Caki2 (cell line): Measurements from ENCODE around the gene HNRNPDL. TPM values are rescaled to one million over a fixed set of nuclear protein-coding genes. Genes with fewer than 3 reads are reported as not detected.
"Not testable (repeated sequence)": the region's sequence is repeated elsewhere in the genome, so short reads cannot be mapped to it uniquely, and the experiment has no call there.

ENCODE experiments used
- DNase-seq: peaks from one replicate; pipeline ENCODE4 v3.0.0-alpha.2; 2015; ENCODE audit warnings: low read depth
- in situ Hi-C: cut with HindIII; loops from 2 replicates; pipeline ENCODE4 v1.10.0; 2016; ENCODE audit warnings: low sequenced_read_pairs, low pct_unique_long_range_greater_than_20kb, mixed read lengths
- total RNA-seq: library from RNA; depleted of rRNA; stranded (reverse); fragments of >200 nt; shearing (Covaris generic); gene quantifications from 2 replicates; pipeline ENCODE4 v1.2.3, GENCODE V29; 2014; ENCODE audit warnings: low replicate concordance

HNRNPDL gene
- total RNA-seq, 1 experiment from 2014 or later = 140 TPM

DNA sequence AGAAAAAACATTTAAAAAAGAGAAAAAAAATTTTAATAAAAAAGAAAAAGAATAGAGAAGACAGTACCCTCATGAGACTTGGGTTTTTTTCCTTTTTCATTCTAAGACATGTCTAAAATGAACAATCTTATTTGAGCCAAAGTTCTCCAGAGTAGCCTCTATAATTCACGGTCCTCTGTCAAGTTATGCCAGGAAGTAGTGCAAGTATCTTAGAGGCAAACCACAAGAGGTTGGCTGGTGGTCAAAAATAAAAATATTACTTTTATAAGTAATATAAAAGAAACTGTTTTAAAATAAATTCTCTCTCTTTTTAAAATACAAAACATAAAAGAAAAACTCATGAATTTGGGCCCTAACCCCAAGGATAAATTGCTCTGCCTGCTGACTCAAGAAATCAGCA, 26.5 kb downstream of the HNRNPDL start:
- in situ Hi-C loops = no loop called here
- DNase-seq = no peak

DNA sequence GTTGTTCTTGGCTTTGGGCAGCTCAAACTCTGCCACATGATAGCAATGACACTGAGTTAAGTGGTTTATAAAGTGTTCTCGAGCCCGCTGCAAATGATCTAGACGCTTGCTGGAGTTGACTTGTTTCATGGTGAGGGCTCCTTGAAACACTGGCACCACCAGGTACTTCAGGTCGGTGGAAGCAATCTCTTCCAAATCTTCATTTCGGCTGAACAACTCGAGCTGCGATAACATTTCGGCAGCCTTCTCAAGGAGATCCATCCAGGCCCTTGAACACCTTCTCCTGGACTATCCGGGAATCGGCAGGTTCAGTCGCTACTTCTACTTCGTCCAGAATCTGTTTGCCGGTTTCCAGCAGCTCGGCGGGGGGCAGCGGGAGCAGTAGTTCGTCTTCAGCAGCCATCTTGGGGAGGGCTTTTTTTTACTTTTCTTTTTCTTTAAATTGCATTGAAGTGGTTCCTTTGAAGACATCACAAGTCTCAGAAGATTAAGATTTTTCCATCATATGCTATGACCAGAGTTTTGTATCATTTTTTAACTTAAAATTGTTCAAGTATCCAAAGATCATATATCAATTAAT, 28.0 kb downstream of the HNRNPDL start:
- in situ Hi-C loops = no loop called here
- DNase-seq = no peak

DNA sequence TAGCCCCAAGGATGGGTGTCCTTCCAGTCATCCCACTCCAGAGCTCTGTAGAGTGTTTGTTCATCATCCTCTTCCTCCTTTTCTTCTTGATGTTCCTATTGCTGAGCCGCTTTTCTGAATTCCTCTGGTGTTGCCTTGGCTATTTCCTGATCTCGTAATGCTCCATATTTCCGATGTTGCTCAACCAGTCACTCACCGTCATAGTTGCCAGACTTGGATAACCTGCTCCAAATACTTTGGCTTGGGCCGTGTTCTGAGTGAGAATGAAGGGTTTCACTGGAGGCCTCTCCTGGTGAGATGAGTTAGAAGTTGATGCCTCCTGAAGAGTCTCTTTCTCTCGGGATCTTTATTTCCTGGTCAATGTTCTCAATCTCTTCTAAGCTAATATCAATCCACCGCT, 28.7 kb downstream of the HNRNPDL start:
- in situ Hi-C loops = no loop called here
- no peak for DNase-seq

DNA sequence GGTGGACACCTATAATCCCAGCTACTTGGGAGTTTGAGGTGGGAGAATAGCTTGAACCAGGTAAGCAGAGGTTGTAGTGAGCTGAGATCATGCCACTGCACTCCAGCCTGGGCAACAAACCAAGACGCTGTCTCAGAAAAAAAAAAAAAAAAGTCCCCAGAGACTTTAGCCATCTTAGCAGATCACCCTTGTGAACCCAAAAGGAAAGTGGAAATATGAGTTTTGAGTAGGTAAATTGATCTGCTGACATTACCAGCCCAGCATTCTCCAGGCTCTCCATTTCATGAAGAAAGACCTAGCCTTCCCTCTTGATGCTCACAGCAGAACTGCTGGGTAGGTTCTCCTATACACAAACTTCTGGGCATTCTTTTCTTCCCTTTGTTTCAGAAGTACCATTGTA, 32.0 kb downstream of the HNRNPDL start:
- in situ Hi-C loops = no loop called here

DNA sequence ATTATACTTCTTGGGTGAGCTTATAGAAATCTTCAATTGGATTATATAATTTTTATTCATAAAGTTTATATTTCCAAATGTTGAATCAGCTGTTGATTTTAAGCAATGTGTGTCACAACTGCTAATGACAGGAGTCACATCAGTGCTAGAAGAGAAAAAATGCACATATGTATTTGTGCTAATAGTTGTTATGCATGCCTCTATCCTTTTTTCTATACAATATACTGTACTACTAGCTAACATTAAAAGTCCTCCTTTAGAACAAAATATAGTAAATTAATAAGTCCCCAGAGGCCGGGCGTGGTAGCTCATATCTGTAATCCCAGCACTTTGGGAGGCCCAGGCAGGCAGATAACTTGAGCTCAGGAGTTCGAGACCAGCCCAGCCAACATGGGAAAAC, 32.7 kb downstream of the HNRNPDL start:
- DNase-seq = no peak
- in situ Hi-C loops = no loop called here

More for the DNA sequence above, 32.0 kb downstream of the HNRNPDL start:
- no peak for DNase-seq

DNA sequence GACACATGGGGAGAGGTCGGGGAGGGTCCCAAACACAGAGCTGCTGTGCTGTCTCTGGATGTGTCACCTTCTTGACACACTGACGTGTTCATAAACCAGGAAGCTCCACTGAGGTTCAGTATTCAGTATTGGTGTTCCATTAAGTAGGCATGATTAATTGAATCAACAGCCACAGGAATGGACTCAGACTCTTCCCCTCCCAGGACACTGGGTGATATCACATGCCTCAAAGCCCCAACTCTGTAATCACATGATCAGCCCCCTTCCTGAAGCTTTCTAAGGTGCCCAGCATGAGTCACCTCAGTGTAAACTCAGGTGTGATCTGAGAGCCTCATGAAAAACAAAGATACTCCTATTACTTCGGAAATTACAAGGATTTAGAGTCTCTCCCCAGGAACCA, 35.4 kb downstream of the HNRNPDL start:
- DNase-seq = peak; percentile 80
- in situ Hi-C loops = no loop called here

DNA sequence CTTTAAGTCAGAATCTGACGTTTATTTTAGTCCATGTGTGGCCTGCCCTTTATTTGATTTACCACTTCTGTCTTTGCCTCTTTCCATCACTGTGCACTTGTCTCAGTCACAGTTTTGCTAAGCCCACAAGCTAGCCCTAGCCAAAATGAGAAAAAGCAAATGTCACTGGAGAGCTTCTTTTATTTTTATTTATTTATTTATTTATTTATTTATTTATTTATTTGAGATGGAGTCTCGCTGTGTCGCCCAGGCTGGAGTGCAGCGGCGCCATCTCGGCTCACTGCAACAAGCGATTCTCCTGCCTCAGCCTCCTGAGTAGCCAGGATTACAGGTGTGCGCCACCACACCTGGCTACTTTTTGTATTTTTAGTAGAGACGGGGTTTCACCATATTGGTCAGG, 40.2 kb downstream of the HNRNPDL start:
- in situ Hi-C loops = not testable (repeated sequence)

DNA sequence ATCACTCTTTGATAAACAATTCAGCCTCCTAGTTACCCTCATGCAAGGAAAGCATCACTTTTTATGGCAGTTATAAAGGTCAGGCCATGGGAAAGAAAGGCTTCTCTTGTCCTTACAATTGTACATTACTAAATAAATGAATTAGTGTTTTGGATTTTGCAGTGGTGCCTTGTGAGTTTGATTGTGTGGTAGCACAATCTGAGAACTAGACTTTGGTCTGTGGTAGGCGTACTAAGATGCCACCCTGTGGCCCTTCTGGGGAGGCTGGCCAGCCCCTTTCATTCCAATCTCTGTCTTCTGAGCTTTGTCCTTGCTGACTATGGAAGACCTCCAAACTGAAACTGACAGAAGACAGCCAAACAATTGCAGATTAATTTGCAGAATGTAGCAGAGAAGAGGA, 41.9 kb downstream of the HNRNPDL start:
- in situ Hi-C loops = no loop called here
- DNase-seq = no peak

More for the DNA sequence above, 40.2 kb downstream of the HNRNPDL start:
- not testable (repeated sequence) for DNase-seq

DNA sequence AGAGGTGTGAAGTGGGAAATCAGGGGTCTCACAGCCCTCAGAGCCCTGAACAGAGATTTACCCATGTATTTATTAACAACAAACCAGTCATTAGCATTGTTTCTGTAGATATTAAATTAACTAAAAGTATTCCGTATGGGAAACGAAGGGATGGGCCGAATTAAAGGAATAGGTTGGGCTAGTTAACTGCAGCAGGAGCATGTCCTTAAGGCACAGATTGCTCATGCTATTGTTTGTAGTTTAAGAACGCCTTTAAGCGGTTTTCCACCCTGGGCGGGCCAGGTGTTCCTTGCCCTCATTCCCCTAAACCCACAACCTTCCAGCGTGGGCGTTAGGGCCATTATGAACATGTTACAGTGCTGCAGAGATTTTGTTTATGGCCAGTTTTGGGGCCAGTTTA, 44.0 kb downstream of the HNRNPDL start:
- DNase-seq = not testable (repeated sequence)

DNA sequence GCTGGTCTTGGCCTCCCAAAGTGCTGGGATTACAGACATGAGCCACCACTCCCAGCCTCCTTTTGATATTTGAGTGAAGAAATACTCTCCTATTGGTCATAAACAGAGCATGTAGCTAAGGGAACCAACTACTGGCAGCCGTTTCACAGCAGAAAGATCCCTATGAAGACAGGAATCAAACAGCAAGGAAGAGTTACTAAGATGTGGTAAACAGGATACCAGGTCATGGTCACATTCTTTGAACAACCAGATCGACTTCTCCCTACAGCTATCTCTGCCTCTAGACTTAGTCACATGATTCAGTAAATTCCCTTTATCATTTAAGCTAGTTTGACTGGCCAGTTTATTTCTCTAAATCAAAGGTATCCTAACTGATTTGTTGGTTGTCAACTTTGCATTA, 47.5 kb downstream of the HNRNPDL start:
- in situ Hi-C loops = no loop called here
- DNase-seq = no peak

More for the DNA sequence above, 44.0 kb downstream of the HNRNPDL start:
- in situ Hi-C loops = not testable (repeated sequence)

DNA sequence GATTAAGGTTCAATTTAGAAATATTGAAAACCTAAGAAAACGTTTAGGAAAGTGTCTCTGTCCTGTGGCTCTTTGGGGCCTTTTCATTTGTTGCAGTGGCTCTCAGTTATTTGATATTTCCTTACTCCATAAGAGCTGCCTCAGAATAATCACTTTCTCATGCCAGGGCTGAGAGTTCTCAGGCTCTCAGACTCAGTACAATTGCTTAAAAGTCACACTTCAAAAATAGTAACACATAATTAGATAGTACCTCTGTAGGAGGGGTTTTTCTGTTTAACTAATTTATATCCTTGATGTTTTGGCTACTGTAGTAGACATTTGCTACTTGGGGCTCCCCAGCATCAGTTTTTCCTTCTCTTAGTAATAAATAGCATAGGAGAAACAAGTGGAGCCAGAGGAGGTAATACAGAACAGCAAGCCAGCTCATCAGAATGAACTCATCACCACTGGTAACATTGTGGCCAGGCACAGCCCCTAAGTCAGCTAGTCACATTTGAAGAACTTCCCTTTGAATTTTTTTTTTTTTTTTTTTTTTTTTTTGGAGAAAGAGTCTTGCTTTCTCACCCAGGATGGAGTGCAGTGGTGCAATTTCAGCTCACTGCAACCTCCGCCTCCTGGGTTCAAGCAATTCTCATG, 48.5 kb downstream of the HNRNPDL start:
- in situ Hi-C loops = no loop called here
- DNase-seq = no peak

DNA sequence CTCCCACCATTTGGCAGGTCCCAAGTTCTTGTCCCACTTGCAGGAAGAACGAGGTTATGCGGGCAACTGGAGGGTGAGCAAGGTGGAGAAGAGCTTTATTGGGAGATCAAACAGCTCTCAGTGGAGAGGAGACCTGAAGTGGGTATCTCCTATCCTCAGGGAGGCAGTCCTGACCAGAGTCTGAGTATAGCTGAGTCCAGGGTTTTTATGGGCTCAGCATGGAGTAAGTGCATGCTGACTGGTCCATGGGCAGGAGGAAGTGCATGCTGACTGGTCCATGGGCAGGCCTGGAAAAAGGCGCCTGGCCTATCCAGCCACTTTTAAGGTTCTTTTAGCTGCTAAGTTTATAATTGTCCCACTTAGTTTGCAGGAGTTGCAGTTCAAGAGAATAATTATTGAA, 49.0 kb downstream of the HNRNPDL start:
- DNase-seq = no peak
- in situ Hi-C loops = no loop called here

DNA sequence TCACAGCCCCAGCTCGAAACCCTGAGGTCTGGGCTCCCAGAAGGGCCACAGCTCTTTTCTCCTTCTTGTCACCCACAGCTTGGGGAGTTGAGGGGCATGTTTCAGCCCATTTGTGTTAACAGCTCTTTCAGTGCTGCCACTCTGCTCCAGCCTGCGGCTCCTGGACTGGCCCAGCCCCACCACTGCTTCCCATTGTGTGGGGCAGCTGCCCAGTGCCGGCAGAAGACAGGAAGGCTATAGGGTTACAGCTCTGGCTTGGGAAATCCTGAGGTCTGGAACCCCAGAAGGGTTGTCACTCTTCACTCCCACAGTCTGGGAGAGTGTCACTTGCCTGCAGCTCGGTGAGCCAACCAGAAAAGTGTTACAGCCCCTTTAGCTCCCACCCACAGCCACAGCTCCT, 49.4 kb downstream of the HNRNPDL start:
- DNase-seq = no peak
- in situ Hi-C loops = no loop called here

DNA sequence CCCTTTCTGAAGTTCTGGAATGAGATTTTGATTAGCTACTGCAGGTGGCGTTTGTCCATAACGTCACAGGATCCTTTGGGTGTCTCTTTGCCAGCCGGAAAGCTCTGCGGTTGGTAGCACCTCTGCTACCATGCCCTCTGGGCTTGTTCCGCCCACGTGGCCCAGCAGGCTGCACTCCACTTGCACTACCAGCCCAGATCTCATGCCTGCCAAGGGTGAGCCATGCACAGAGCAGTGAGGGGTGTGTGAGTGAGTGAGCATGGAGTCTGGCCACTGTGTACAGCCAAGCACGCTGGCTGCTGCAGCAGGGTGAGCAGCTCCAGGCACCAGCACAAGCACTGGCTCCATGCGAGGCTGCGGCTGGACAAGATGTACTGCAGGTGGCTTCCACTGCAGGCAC, 49.9 kb downstream of the HNRNPDL start:
- peak; percentile 36 for DNase-seq
- in situ Hi-C loops = no loop called here

DNA sequence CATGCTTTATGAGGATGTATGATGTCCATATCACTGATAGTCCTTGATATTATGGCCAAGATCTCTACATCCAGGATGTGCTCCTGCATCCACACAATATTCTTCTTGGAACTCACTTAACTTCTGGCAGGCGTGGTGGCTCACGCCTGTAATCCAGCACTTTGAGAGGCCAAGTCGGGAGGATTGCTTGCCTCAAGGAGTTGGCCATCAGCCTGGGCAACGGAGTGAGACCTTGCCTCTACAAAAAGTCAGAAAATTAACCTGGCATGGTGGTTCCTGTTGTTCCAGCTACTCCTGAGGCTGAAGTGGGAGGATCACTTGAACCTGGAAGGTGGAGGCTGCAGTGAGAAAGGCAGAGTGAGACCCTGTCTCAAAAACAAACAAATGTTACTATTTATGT, 54.2 kb downstream of the HNRNPDL start:
- in situ Hi-C loops = loop anchor here (10.0 kb wide), 1 partner anchor 49 kb away; no protein-coding TSS in a partner anchor
- DNase-seq = no peak

DNA sequence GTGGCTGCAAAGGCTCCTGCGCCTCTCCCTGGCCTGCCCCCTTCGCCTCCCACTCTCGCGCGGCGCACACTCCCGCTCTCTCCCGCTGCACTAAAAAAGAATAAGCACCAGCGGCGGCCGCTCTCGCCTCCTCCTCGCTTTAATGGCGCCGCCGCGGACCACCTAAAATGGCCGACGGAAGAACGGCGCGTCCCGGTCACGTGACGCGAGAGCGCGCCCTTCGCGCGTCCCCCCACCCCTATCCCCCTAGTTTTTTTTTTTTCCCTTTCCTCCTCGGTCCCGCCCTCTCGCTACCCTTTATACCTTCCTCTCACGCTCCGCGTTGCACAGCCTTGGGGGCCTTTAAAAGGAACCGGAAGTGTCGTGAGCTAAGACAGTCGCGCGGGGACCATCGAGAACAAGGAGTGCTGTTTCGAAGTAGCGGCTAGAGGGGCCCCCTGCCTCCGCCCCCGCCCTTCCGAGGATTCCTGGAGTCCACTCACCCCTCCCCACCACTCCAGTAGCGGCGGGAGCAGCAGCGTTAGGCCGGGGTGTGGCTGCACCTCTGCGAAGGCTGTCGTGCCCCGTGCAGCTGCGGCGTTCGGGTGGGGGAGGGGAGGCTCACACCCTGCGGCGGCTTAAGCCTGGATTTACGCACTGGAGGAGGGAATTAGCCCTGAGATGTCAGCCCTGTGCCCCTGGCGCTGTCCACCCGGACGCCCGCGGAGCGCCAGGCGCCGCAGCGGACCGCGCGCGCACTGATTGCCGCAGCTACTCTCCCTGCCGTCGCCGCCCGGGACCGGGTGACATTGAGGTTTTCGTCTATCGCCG, 56.2 kb downstream of the HNRNPDL start, which contains the start of gene HNRNPD:
HNRNPD (minus strand) TSS at position 176 of the 810 bp plus-strand sequence. CDS start 313 bp downstream, outside the sequence.
- in situ Hi-C loops = loop anchor here (10.0 kb wide), 1 partner anchor 51 kb away; no protein-coding TSS in a partner anchor
- DNase-seq = peak; percentile 99

DNA sequence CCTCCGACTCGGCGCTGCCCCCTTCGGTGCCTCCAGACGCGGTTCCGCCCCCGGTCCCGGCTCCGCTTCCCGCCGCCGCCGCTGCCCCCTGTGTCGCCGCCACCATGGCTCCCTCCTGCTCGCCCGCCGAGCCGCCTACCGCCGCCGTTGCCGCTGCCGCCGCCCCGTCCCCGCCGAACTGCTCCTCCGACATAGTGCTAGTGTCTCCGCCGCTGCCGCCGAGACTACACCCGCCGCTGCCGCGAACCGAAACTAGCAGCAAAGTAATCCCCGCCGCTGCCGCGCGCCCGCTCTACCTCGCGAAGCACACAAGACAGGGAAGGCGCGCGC, 56.8 kb downstream of the HNRNPDL start:
- DNase-seq = no peak
- in situ Hi-C loops = loop anchor here (10.0 kb wide), 1 partner anchor 51 kb away; no protein-coding TSS in a partner anchor
